ENCODE measurements around the gene LIMK1. TPM values are rescaled to one million over a fixed set of nuclear protein-coding genes. Genes with fewer than 3 reads are reported as not detected.
"Not testable (repeated sequence)": the region's sequence is repeated elsewhere in the genome, so short reads cannot be mapped to it uniquely, and the experiment has no call there.

LIMK1 gene
- 44.0 and 47.6 TPM in 2 replicates for total RNA-seq (2014; rRNA removed; shearing (Covaris generic))

GRCh38 chr7:74083117-74083876 lies at the start of gene LIMK1:
TSS of gene LIMK1 (plus strand) at chr7:74083804. CDS start at chr7:74083991, 187 bp downstream.
- peak; percentile 59 for DNase-seq (ENCODE audit: low spot score)

- no peak for DNase-seq (ENCODE audit: low spot score)
Observed at GRCh38 chr7:74037609-74038008, 46.0 kb upstream of the LIMK1 start.

GRCh38 chr7:74038194-74038961 lies 45.2 kb upstream of the LIMK1 start:
- DNase-seq (ENCODE audit: low spot score) = no peak

- no peak for DNase-seq (ENCODE audit: low spot score)
Observed at GRCh38 chr7:74039337-74039736, 44.3 kb upstream of the LIMK1 start.

- DNase-seq (ENCODE audit: low spot score) = no peak
Observed at GRCh38 chr7:74040101-74040790, 43.4 kb upstream of the LIMK1 start.

- no peak for DNase-seq (ENCODE audit: low spot score)
Observed at GRCh38 chr7:74040791-74041520, 42.6 kb upstream of the LIMK1 start.

GRCh38 chr7:74042746-74043522 lies 40.7 kb upstream of the LIMK1 start:
- DNase-seq (ENCODE audit: low spot score) = no peak

- DNase-seq (ENCODE audit: low spot score) = peak; percentile 83
Observed at GRCh38 chr7:74043523-74043951, 40.1 kb upstream of the LIMK1 start.

GRCh38 chr7:74044366-74045350 lies 38.9 kb upstream of the LIMK1 start:
- no peak for DNase-seq (ENCODE audit: low spot score)

- not testable (repeated sequence) for DNase-seq (ENCODE audit: low spot score)
Observed at GRCh38 chr7:74046581-74046980, 37.0 kb upstream of the LIMK1 start.

- DNase-seq (ENCODE audit: low spot score) = no peak
Observed at GRCh38 chr7:74047804-74048380, 35.7 kb upstream of the LIMK1 start.

GRCh38 chr7:74048999-74049599 lies 34.5 kb upstream of the LIMK1 start:
- DNase-seq (ENCODE audit: low spot score) = no peak

- no peak for DNase-seq (ENCODE audit: low spot score)
Observed at GRCh38 chr7:74049997-74050798, 33.4 kb upstream of the LIMK1 start.

GRCh38 chr7:74051193-74051592 lies 32.4 kb upstream of the LIMK1 start:
- DNase-seq (ENCODE audit: low spot score) = no peak

- DNase-seq (ENCODE audit: low spot score) = peak; percentile 67
Observed at GRCh38 chr7:74051629-74052410, 31.8 kb upstream of the LIMK1 start.

GRCh38 chr7:74052628-74053027 lies 31.0 kb upstream of the LIMK1 start:
- DNase-seq (ENCODE audit: low spot score) = no peak

GRCh38 chr7:74053589-74054186 lies 29.9 kb upstream of the LIMK1 start:
- no peak for DNase-seq (ENCODE audit: low spot score)
